GM18511 (cell line): ENCODE data around the gene POLD3.

Experiments used
- ATAC-seq: cut with Tn5 transposase; IDR thresholded peaks from one replicate; pipeline ENCODE4 v1.9.1; 2021; ENCODE audit warnings: mild to moderate bottlenecking, moderate library complexity; ENCODE audit not compliant: unreplicated experiment

POLD3 gene, protein sequence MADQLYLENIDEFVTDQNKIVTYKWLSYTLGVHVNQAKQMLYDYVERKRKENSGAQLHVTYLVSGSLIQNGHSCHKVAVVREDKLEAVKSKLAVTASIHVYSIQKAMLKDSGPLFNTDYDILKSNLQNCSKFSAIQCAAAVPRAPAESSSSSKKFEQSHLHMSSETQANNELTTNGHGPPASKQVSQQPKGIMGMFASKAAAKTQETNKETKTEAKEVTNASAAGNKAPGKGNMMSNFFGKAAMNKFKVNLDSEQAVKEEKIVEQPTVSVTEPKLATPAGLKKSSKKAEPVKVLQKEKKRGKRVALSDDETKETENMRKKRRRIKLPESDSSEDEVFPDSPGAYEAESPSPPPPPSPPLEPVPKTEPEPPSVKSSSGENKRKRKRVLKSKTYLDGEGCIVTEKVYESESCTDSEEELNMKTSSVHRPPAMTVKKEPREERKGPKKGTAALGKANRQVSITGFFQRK

DNA sequence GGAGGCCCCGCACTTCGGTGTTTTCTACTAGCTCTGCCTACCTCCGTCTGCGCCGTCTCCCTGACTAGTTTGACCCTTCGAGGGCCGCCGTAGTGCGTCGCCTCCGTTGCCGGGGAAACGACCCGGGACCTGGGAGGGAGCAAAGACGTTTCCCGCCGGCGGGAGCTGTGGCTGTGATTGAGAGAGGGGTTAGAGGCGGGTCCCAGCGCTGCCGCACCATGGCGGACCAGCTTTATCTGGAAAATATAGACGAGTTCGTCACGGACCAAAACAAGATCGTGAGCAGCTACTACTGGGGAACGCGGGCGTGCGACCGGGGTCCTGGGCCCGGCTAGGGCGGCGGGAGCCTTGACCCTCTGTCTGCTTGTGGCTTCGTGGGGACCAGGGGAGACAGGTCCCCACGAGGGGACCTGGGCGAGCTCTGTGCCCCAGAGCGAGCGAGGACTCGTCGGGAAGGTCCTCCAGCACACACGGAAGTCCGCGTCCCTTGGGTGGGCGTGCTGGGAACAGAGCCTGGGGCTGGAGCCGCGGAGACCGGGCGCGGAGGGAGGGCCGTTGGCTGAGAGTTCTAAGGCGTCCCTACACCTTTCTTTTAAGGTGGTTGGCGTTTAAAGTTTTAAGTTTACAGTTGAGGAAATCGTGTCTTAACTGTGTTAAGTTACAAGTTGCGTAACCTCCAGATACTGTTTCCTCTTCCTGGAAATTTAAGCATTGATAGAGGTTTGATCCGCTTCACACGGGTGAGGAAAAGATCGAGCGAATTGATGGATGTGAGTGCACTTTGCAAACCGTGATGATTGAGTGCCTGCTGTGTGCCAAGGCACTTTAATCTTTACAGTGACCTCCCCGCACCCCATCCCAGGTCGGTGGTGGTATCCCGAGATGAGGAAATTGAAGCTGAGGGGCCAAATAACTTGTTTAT lies at the start of gene POLD3:
Gene POLD3 (plus strand): TSS at position 142 of the 922 bp plus-strand sequence. CDS start 77 bp downstream, at position 219.
- peak; percentile 95 for ATAC-seq

DNA sequence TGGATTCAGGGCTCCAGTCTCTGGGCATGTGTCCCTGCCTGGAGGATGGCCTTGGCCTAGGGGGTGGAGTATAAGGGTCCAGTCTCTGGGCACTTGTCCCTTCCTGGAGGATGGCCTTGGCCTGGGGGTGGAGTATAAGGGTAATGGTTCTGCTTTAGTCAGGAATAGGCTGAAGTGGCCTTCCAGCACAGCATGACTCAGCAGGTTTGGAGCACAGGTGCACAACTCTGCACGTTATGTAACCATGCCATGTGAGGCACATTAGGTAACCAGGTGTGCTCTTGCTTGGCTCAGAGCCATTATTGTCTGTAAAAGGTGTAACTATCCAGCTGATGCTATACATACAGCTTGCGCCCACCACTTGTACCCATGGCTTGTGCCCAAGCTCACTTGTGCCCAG lies 48.4 kb upstream of the POLD3 start:
- ATAC-seq = no peak

DNA sequence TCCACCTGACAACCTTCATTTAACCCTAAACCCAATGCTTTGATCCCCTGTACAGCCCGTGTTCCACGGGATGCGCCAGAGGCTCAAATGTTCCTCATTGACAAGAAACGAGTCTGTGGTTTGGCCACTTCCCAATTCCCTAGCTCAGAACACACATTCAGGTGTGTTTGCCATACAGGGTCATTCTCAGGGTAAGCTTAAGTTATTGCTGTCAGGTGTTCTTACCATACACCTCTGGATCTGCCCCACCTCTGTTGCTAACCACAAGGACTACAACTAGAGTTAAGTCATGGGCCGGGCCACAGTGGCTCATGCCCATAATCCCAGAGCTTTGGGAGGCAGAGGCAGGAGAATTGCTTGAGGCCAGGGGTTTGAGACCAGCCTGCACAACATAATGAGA lies 45.6 kb upstream of the POLD3 start:
- ATAC-seq = no peak

DNA sequence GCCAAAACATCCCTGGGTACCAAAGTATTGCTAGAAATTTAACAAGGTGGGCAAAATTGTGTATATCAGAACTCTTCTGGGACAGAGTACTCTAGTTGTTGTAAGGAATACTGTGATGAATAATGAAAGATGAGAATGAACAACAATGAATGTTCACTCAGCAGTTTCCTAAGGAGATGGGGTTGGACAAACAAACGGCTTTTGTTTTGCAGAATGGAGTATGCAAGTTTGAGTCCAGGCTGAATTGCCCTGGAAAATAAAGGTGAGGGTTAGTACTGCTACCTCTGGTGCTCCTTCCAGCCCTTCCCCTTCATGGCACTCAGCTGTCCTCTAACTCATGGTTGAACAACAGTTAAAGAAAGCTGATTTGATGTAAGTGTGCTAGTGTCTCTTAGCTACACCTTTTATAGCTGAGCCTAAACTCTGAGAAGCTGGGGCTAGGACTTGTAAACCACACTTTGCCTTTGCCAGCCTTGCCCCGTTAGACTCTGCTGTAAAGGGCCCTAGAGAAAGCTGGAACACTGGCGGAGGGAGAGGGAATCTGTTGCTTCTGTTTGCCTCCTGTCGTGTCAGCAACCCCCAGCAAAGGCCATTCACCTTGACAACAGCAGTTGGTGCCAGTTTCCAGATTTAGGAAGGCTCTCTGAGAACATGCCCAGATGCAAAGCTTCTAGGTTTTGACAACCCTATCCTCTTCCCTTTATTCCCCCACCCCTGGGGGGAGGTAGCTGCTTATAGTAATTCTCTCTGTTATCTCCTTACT lies 41.2 kb upstream of the POLD3 start:
- no peak for ATAC-seq

DNA sequence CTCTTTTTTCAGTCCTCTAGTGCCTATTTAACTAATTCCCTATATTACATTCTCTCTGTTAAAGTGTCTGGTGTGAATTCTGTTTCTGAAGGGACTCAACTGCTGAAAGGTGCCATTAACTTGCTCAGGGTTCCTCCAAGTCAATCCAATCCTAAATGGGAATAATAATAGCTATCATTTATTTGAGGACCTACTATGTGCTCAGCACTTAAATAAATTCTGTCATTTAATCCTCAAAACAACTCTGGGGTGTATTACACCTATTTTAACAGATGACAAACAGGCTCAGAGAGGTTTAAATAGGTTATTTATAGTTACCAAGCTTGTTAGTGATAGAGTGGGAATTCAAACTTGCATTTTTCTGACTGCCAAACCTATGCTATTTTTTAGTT lies 40.6 kb upstream of the POLD3 start:
- ATAC-seq = no peak

DNA sequence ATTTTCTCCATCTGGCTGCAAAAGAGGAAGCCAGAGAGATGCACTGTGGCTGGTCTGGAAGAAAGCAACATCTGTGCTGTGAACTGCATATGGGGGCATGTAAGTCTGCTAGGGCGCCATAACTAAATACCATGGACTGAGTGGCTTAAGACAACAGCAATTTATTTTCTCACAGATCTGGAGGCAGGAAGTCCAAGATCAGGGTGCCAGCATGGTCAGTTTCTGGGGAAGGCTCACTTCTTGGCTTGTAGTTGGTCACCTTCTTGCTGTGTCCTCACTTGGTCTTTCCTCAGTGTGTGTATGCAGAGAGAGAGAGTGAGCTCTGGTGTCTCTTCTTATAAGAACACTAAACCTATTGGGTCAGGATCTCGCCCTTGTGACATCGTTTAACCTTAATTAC lies 34.9 kb upstream of the POLD3 start:
- ATAC-seq = no peak

DNA sequence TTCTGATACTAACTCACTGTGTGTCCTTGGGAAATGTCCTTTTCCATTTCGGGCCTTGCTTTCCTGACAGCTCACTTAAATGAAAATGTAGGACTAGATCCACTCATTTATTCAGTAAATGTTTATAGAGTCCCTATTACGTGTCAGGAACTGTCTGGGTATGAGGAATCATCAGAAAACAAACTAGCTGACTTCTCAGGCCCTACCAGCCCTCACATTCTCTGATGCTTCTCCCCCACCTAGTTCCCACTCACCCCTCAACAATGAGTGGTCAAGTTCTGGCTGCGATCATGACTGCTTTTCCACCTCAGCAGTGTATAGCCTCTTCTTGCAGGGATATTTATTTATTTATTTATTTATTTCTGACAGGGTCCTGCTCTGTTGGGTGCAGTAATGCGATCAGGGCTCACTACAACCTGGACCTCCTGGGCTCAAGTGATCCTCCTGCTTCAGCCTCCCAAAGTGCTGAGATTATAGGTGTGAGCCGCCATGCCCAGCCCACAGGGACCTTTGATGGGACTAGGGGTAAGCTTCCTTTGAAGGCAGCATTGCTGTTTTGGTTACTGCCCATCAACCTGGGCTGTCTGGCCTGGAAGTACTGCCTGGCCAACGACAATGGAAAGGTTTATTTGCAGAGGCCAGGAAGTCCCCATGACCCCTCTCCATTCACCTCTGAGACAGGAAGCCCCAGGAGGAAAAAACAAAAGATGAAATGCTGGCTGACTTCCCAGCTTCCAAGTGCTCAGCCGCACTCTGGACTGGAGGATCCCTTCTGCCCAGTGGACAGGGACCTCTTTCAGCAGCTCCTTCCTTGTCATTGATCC lies 33.1 kb upstream of the POLD3 start:
- ATAC-seq = no peak

DNA sequence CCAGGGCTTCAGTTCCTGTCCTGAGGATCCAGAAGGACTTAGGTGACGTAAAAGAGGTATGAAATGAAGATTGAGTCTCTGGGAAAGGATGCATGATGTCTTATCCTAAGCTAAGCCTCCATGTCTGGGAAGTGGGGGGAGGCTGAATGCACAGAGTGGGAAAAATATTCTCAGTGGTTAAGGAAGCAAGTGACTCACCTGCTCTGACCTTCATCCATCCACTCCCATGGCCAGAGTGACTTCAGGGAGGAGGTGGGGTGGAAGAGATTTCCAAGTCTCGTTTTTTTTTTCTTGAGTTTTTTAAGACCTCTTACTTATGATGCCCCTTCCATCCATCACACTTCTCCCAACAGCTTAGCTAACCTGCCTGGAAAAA lies 32.5 kb upstream of the POLD3 start:
- no peak for ATAC-seq

DNA sequence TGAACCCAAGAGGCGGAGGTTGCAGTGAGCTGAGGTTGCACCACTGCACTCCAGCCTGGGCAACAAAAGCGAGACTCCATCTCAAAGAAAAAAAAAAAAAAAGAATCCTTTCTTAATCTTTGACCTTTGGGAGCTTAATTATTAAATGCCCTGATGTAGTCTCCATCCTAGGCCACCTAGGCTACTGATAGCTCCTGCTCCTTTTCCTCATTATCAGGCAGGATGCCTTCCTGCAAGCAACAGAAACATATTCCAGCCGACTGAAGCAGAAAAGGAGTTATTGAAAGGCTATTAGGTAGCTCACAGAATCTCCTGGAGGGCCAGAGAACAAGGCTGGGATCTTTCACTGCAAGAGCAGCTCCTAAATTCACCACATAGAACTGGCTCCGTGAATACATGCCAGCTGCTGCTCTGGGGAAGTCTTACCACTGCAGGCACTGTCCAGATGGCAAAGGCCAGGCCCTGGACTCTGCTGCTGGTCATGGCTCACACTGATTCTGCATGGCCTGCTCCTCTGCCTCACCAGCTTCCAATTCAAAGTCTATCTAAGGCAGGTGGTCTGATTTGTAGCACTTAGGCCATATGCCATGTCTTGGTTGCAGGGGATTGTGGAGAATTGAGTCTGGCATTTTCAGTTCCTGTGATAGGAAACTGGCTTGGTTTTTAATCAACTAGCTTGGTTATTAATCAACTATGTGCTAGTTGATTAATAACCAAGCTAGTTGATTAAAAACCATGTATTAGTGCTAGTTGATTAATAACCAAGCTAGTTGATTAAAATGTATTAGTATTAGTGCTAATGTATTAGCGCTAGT lies 26.0 kb upstream of the POLD3 start:
- no peak for ATAC-seq

DNA sequence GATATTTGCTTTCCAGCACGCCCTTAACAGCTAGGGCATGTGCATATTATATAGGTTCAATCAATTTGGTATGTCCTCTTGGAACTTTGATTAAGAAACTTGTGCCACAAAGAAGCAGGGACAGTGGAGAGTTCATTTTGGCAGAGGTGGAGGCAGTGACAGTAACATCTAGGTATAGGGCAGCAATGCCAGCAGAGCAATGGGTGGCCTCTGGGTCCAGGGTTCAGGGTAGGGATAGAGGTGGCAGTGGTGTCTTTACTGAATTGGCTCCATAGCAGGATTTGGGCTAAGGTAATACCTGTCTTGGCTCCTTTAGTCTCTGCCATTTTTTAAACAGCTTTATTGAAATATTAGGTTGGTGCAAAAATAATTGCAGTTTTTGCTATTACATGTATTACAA lies 24.4 kb upstream of the POLD3 start:
- ATAC-seq = no peak

DNA sequence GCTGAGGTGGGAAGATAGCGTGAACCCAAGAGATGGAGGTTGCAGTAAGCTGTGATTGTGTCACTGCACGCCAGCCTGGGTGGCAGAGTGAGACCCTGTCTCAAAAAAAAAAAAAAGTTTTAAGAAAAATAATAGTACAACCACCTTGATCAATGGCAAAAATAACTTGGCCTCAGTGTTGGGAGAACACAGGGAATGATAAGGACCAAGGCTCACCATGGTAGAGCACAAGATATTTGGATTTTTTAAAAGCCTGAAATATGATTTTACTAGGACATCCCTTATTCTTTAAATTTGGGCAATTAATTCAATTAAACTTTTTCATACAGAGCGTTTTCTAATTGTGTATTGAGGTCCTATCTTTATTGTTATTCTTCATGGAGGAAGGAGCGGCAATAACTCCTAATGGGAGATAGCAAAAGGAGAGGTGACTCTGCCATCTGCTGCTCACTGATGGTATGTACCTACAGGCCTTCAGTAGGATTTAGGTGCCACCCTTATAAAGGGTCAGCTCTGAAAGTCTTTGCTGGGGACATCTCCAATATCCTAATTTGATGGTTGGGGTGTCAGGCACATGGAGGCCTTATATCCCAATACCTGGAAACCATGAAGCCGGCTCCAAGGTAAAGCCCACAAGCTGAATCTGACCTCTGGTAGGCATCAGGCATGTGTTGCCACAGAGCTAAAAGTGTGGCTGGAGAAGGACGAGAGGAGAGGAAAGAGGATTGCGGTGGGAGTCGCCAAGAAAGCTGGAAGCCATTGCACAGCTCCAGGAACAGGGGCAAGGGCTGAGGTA lies 21.9 kb upstream of the POLD3 start:
- ATAC-seq = no peak

DNA sequence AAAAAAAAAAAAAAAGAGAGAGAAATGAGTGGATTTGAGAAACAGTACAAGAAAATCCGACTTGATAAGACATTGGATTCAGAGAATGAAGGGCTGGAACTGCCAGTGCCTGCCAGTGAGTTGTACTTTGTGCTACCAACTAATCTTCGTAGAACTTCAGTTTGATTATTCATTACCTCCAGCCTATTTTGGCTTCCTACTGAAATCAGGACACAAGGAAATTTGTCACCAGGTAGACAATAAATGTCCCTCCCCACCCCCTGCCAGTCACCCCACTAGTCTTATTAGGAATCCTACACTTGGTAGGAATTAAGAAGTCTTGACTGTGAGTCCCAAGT lies 21.4 kb upstream of the POLD3 start:
- ATAC-seq = no peak

DNA sequence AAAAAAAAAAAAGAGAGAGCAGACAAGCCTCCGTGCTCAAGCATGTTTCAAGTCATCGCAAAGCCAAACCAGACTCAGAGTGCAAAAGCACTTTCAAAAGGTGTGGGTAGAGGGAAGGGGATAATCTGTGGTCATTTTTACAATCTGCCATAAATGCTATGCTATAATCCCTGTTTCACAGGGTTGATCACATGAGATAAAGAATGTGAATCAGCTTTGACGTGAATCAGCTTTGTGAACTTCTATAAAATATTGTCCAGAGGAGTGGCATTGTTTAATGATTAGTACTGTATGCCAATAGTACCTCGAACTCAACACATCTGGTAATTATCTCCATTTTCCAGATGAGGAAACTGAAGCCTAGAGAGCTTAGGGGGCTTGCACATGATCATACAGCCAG lies 20.0 kb upstream of the POLD3 start:
- no peak for ATAC-seq

DNA sequence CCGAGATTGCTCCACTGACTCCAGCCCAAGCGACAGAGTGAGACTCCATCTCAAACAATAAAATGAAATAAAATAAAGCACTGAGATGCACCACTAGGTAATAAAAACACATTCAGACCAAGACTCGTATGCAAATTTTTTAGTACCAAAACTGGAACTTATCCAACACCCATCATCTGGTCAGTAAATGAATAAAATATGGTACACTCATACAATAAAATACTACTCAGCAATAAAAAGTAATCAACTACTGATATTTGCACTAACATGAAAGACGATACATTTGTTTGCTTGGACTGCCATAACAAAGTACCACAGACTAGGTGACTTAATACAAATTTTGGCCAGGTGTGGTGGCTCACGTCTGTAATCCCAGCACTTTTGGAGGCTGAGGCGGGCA lies 17.8 kb upstream of the POLD3 start:
- ATAC-seq = no peak

DNA sequence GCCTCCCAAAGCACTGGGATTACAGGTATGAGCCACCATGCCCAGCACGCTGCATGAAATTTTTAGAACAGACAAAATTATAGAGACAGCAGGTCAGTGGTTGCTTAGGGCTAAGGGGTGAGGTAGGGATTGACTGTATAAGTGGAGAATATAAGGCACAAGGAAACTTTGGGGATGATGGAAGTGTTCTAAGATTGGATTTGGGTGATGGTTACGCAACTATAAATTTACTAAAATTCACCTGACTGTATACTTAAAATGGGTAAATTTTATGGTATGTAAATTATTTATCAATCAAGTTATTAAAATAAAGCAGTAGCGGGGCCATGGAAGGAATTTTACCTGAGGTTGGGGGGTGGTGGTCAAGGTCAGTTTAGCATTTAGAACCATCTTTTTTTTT lies 16.4 kb upstream of the POLD3 start:
- ATAC-seq = no peak

DNA sequence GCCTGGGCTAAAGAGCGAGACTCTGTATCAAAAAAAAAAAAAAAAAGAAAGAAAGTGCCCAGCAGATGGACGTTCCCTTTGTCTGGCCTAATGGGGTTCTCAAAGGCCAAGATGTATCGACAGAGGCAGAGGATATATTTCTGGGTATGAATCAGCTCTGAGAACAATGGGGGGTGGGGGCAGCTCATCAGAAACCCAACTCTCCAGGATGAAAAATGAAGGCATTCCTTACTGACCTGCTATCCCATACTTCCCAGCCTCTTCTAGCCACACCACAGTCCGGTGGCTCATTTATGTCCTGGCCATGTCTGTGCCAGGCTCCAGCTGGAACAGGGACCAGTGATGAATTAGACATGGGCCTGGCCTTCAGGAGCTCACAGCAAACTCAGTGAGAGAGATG lies 15.2 kb upstream of the POLD3 start:
- ATAC-seq = no peak

DNA sequence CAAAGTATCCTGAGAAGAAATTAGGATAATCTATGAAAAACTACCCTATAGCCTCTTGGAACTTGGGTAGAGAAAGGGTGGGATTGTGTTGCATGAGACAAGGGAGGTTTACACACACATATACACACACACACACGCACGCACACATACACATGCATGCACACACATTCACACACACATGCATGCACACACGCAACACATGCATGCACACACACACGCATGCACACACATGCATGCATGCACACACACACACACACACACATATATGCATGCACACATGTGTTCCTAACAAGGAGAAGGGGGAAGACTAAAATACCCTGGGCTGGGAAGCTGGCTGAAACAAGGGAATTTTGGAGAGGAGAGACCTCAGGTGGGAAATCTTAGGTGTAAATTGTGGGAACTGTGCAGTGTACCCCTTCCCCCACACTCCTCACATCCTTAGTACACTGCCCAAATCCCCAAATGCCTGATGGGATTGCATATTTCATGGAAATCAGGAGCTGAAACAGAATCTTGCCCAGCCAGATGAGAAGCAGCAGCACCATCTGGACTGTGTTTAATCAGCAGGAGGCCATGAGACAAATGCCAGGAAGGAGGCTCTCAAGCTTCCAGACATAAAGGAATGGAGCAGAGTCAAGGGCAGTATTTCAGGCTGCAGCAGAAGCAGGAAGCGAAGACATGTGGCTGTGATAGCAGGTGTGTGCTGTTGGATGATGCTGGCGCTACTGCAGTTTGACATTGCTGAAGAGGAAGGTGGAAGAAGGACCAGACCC lies 14.6 kb upstream of the POLD3 start:
- ATAC-seq = no peak
